SU-DHL-6 (cell line): ENCODE results near the gene LAMA2.

Experiments
- CTCF ChIP-seq: fragments of 200-600 bp; sonication (generic); IDR thresholded peaks from one replicate; pipeline ENCODE4 v1.5.1; 2017; ENCODE audit warnings: antibody characterized with exemption, mild to moderate bottlenecking, low read length, moderate library complexity; ENCODE audit not compliant: insufficient read depth, poor library complexity, severe bottlenecking
- EZH2phosphoT487 ChIP-seq: fragments of 200-600 bp; sonication (generic), shearing (Covaris generic); conservative IDR thresholded peaks from 2 replicates; pipeline ENCODE4 v1.6.1; 2018; ENCODE audit warnings: mild to moderate bottlenecking, antibody characterized with exemption, low read length, moderate library complexity, mixed read lengths

GRCh38 chr6:129455126-129455769 is 572.3 kb downstream of the LAMA2 start:
- TF ChIP-seq CTCF (no peak), EZH2phosphoT487 (no peak)
